AG04449 (cell line): ENCODE data around the gene ERBB2.

Experiments
- CTCF ChIA-PET: fragments of 350-600 bp; formaldehyde crosslinking; extraction: SDS; loops from one replicate; lab custom pipeline; 2021; ENCODE audit warnings: antibody characterized with exemption; lab: Yijun Ruan, JAX
- POLR2A ChIA-PET: fragments of 400-600, 350-600 bp; formaldehyde crosslinking; extraction: SDS; loops from one replicate; lab custom pipeline; 2020; ENCODE audit warnings: antibody characterized with exemption, inconsistent platforms; lab: Yijun Ruan, JAX
- DNase-seq: peaks from one replicate; pipeline ENCODE4 v3.0.0-alpha.2; 2010; ENCODE audit warnings: low read depth, low spot score
- H3K4me3 ChIP-seq: 2 replicates; pipeline ENCODE4 v1.5.1; 2011; ENCODE audit warnings: low read depth, mild to moderate bottlenecking, control low read depth, low read length
- TF ChIP-seq, protein P1 (sequence below): IDR thresholded peaks from one replicate; pipeline ENCODE4 v1.5.1; 2011; ENCODE audit warnings: mild to moderate bottlenecking, moderate library complexity, low read length, control low read depth, inconsistent platforms; ENCODE audit not compliant: insufficient read depth; ENCODE audit errors: missing control alignments

ERBB2 gene

DNA sequence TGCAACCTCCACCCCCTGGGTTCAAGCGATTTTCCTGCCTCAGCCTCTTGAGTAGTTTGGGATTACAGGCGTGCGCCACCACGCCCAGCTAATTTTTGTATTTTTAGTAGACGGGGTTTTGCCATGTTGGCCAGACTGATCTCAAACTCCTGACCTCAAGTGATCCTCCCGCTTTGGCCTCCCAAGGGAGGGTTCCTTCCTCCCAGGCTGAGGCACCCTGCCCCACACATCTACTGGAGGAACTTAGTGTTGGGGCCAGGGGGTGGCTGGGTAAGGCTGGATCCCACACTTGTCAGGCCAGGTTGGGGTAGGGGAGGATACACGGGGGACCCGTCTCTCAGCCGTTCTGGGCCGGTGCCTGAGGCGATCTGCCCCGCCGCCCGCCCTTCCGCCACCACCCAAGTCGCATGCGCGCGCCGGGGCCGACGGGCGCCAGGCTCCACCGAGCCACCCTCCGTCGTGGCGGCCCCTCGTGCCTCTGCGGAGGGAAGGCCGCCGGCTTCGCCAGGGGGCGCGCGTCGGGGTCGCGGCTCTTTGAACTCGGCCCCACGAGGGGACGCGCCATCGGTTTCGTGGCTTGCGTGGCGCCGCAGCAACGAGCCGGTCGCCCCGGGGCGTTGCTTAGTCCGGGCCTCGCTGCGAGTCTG lies 53.8 kb downstream of the ERBB2 start:
- no peak for DNase-seq
- peak overlapping the region; percentile 69 for H3K4me3 ChIP-seq
- POLR2A ChIA-PET, result interaction anchor here (1.0 kb wide), 1 partner anchor 85 kb away, joined by 3 read pairs; no protein-coding TSS in a partner anchor
- TF ChIP-seq, protein P1, sequence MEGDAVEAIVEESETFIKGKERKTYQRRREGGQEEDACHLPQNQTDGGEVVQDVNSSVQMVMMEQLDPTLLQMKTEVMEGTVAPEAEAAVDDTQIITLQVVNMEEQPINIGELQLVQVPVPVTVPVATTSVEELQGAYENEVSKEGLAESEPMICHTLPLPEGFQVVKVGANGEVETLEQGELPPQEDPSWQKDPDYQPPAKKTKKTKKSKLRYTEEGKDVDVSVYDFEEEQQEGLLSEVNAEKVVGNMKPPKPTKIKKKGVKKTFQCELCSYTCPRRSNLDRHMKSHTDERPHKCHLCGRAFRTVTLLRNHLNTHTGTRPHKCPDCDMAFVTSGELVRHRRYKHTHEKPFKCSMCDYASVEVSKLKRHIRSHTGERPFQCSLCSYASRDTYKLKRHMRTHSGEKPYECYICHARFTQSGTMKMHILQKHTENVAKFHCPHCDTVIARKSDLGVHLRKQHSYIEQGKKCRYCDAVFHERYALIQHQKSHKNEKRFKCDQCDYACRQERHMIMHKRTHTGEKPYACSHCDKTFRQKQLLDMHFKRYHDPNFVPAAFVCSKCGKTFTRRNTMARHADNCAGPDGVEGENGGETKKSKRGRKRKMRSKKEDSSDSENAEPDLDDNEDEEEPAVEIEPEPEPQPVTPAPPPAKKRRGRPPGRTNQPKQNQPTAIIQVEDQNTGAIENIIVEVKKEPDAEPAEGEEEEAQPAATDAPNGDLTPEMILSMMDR, result peak; percentile 10
- CTCF ChIA-PET, result interaction anchor here (1.4 to 2.4 kb wide), 6 partner anchors 10 to 135 kb away, joined by 5 to 19 read pairs (median 12); partner anchors contain the start of gene MIEN1

DNA sequence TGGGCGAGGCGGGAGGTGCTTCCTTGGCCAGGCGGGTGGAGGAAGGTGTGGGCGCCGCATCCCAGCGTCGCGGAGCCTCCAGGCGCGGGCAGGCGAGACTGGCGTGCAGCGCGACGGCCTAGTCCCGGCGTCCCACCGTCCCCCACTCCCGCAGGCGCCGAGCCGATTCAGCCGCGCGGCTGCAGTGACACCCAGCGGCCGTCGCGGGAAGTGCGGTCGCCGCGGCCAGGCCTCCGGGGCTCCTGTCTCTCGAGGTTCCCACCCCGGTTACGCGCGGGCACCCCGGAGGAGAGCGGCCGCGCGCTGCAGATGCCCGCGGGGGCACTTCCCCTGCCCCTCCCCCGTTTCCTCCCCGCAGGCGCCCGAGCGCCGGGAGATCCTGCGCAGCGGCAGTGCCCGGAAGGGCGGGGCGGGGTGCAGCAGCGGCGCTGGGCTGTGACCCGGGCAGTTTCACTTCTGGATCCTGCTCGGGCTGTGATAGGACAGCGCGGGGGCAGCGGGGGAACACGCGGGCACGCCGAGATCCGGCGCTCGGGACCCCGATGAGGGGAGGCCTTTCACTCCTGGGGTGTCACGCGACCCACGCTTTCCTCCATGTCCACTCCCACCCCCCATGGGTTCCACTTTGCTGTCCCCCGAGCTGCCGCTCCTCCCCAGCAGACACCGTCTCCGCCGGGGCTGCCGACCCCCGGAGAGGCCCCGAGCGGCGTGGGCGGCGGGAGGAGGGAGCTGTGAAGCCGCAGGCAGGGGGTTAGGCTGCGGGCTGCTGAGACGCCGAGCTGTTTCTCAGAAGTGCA lies 54.5 kb downstream of the ERBB2 start:
- peak overlapping the region; percentile 69 for H3K4me3 ChIP-seq
- POLR2A ChIA-PET, result interaction anchor here (0.9 kb wide), 1 partner anchor 54 kb away, joined by 4 read pairs; the partner anchor contains the start of gene ERBB2
- CTCF ChIA-PET, result interaction anchor here (0.8 to 6.3 kb wide), 6 partner anchors 24 to 207 kb away, joined by 3 to 69 read pairs (median 4); partner anchors contain the start of gene MIEN1
- TF ChIP-seq, protein P1, result peak; percentile 92
- DNase-seq, result no peak

DNA sequence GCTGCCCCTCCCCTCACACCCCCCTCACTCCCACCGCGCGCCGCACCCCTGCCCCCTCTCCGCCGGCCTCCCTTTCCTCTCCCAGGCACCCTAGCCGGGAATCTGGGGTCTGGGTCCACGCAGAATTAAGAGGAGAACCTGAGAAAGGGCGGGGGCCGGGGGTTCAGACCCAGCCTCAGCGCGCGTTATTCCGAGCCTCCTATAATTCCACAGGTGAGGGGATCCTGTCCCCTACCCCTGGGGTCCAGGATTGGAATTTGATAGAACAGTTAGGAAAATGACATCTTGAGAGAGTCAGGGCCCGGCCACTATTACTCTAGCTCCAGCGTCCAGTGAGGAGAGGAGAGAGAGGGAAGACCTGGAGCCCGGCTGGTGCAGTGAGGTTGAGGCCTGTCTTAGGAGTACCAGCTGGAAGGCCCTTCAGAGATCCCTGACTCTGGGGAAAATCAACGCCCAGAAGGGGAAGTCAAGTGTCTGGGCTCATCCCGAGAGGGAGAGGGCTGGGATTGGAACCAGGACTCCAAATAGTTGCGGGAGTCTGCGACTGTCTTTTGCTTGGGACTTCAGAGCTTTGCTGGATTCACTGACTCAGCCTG lies 55.2 kb downstream of the ERBB2 start:
- no peak for DNase-seq
- ChIA-PET CTCF (interaction anchor here (0.8 to 6.3 kb wide), 7 partner anchors 25 to 207 kb away, joined by 3 to 69 read pairs (median 4); partner anchors contain the start of genes MIEN1 and PNMT), POLR2A (interaction anchor here (0.9 kb wide), 1 partner anchor 55 kb away, joined by 4 read pairs; the partner anchor contains the start of gene ERBB2)
- H3K4me3 ChIP-seq, result peak overlapping the region; percentile 69
- TF ChIP-seq, protein P1, result no peak

DNA sequence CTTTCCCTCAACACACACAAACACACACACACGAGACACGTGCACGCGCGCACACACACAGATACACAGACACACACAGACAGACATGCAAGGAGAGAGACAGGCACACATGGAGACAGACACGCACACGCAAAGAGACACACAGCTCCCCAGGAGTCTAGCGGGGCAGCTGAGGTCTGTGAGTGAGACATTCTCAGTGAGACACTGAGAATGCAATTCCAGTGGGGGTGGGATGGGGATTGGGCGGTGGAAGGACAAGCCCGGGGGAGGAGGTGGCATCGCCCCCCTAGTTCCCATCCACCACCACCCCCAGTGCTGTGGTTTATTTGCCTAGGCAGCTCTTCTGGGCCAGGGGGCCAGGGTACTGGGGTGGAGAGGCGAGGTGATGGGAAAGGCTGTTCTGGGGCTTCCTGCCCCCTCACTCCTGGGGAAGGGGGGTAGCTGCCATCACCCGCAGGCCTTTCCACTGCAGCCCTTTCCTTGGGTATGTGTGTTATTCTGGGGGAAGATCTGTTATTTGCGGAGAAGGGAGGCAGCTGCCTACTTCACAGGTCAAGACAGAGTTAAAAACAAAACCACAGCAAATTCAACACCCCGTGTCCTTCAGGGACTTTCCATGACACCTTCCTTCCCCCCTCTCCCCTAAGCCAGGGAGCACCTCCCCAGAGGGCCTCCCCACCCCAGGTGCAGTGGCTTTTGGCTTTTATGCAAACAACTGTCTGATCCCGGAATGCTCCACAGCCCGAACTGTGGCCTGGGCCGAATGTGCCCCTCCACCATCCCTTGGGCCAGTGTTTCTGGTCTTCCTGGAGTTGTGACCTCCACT lies 55.9 kb downstream of the ERBB2 start:
- ChIA-PET CTCF (interaction anchor here (0.8 to 6.3 kb wide), 6 partner anchors 24 to 208 kb away, joined by 3 to 69 read pairs (median 4); partner anchors contain the start of genes MIEN1 and PNMT), POLR2A (no interaction called here)

DNA sequence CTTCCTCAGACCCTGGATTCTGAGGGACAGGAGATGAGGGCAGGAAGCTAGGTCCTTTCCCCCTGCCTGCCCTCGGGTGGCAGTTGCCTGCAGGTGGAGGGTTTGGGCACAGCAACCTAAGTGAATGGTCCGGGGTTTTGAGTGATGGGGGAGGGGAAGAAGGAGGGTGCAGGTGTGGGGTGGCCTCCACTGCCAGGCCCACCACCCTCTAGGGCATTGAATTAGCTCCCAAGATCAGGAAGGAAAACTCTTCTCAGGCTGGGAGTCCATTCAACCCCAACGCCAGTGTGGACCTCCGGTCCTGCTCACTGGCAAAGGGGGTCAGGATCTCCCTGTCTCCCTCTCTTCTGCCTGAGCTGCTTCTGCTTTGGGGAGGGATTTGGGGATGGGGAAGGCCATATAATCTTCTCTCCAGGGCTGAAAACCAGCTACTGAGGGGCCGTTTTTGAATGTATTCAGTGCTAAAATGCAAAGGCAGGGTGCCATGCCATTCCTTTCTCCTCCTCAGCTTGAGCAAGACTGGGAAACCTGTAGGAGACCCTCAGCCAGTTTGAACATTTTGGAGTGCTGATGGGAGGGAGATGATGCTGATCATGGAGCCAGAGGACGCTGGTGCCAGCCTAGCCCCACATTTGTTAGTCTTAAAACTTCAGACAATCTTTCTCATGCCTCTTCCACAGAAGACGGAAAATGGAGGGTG lies 56.7 kb downstream of the ERBB2 start:
- H3K4me3 ChIP-seq, result no peak overlapping the region
- no peak for DNase-seq
- POLR2A ChIA-PET, result no interaction called here
- TF ChIP-seq, protein P1, result no peak
- CTCF ChIA-PET, result interaction anchor here (0.8 to 6.3 kb wide), 4 partner anchors 25 to 135 kb away, joined by 3 to 69 read pairs (median 5); partner anchors contain the start of genes MIEN1 and PNMT

More for the DNA sequence above, 55.9 kb downstream of the ERBB2 start:
- DNase-seq, result no peak
- TF ChIP-seq, protein P1, result no peak
- H3K4me3 ChIP-seq, result no peak overlapping the region
